H1 (cell line): Measurements from ENCODE around the gene PPP2R2D. TPM values are rescaled to one million over a fixed set of nuclear protein-coding genes. Genes with fewer than 3 reads are reported as not detected.

Experiments
- CTCF ChIA-PET: fragments of 300-600 bp; sonication (Branson Sonifier 250); formaldehyde crosslinking; loops from one replicate; lab custom pipeline; 2021; ENCODE audit not compliant: partially characterized antibody; lab: Charles Lee
- POLR2A ChIA-PET: fragments of 300-600 bp; sonication (Branson Sonifier 250); formaldehyde crosslinking; loops from one replicate; lab custom pipeline; 2021; ENCODE audit warnings: inconsistent platforms; ENCODE audit not compliant: partially characterized antibody; lab: Charles Lee
- DNase-seq, 2 experiments: peaks; one replicate each; pipeline versions ENCODE4 v3.0.0 to v3.0.0-alpha.2; 2010 to 2022; ENCODE audit warnings: low spot score in 2 of 2, low read depth in 1 of 2, mixed read lengths in 1 of 2
- FAIRE-seq: peaks from 2 replicates; lab custom pipeline; 2011; peaks lifted over from hg19 to GRCh38; lab: Jason Lieb, UNC
- H2AFZ ChIP-seq: 2 replicates; pipeline ENCODE4 v1.8.1; 2012; ENCODE audit warnings: low read length, inconsistent platforms
- H2AK5ac ChIP-seq: 2 replicates; pipeline ENCODE4 v1.6.1; 2013; ENCODE audit warnings: low read depth, low read length
- H2BK120ac ChIP-seq: replicated peaks from 2 replicates; pipeline ENCODE3; 2013; ENCODE audit warnings: low read depth, low read length, inconsistent platforms
- H2BK12ac ChIP-seq: 2 replicates; pipeline ENCODE4 v1.6.1; 2013; ENCODE audit warnings: low read depth, low read length
- H2BK15ac ChIP-seq: 2 replicates; pipeline ENCODE4 v1.6.1; 2013; ENCODE audit warnings: low read length
- H2BK20ac ChIP-seq: 2 replicates; pipeline ENCODE4 v1.6.1; 2013; ENCODE audit warnings: low read length
- H2BK5ac ChIP-seq: 2 replicates; pipeline ENCODE4 v1.6.1; 2013; ENCODE audit warnings: low read depth, low read length
- H3K14ac ChIP-seq: 2 replicates; pipeline ENCODE4 v1.6.1; 2013; ENCODE audit warnings: inconsistent platforms; ENCODE audit not compliant: insufficient read length
- H3K18ac ChIP-seq: 2 replicates; pipeline ENCODE4 v1.6.1; 2013; ENCODE audit warnings: low read length; ENCODE audit errors: extremely low read depth
- H3K23ac ChIP-seq: 2 replicates; pipeline ENCODE4 v1.6.1; 2013; ENCODE audit warnings: inconsistent platforms; ENCODE audit not compliant: insufficient read length
- H3K23me2 ChIP-seq: 2 replicates; pipeline ENCODE4 v1.6.1; 2013; ENCODE audit warnings: low read depth, low read length
- H3K27ac ChIP-seq: 2 replicates; pipeline ENCODE4 v1.6.1; 2011; ENCODE audit warnings: low read depth, low read length, inconsistent platforms
- H3K27me3 ChIP-seq, 4 experiments: replicated peaks in 1 of 4; 1 replicate in 1 of 4; 2 replicates in 3 of 4; pipeline versions ENCODE4 v1.6.1 to v1.8.1; 2011 to 2013; ENCODE audit warnings: low read length in 3 of 4, mild to moderate bottlenecking in 3 of 4, inconsistent platforms in 2 of 4, mixed read lengths in 2 of 4, moderate library complexity in 1 of 4; ENCODE audit not compliant: control insufficient read depth in 3 of 4, insufficient read depth in 3 of 4; ENCODE audit errors: extremely low read depth in 1 of 4
- H3K36me3 ChIP-seq, 4 experiments: 2 replicates each; pipeline versions ENCODE4 v1.6.1 to v1.8.1; 2011 to 2013; ENCODE audit warnings: mild to moderate bottlenecking in 4 of 4, low read length in 3 of 4, moderate library complexity in 2 of 4, control low read depth in 1 of 4, inconsistent platforms in 1 of 4; ENCODE audit not compliant: insufficient read depth in 4 of 4, control insufficient read depth in 2 of 4
- H3K4ac ChIP-seq: replicated peaks from 2 replicates; pipeline ENCODE3; 2013; ENCODE audit warnings: low read length, low read depth, mixed read lengths, inconsistent platforms; ENCODE audit not compliant: insufficient read length
- H3K4me1 ChIP-seq, 4 experiments: replicated peaks in 1 of 4; 1 replicate in 1 of 4; 2 replicates in 3 of 4; pipeline versions ENCODE4 v1.6.1 to v1.8.1; 2011 to 2013; ENCODE audit warnings: low read length in 3 of 4, inconsistent platforms in 2 of 4, mixed read lengths in 1 of 4; ENCODE audit not compliant: insufficient read depth in 4 of 4, control insufficient read depth in 3 of 4
- H3K4me2 ChIP-seq, 2 experiments: 2 replicates each; pipeline versions ENCODE4 v1.6.1 to v1.8.1; 2011 to 2013; ENCODE audit warnings: low read depth in 2 of 2, low read length in 2 of 2, control low read depth in 1 of 2, inconsistent platforms in 1 of 2, mild to moderate bottlenecking in 1 of 2; ENCODE audit not compliant: insufficient read depth in 1 of 2
- H3K4me3 ChIP-seq, 4 experiments: fragments of 200-600, 300-600 bp in 1 of 4; sonication (generic), shearing (Covaris generic), sonication (Bioruptor Twin) in 1 of 4; 2 replicates each; pipeline versions ENCODE4 v1.5.1 to v1.8.1; 2011 to 2016; ENCODE audit warnings: low read length in 4 of 4, low read depth in 3 of 4, control low read depth in 2 of 4, inconsistent platforms in 2 of 4, mild to moderate bottlenecking in 2 of 4, mixed read lengths in 1 of 4, moderate library complexity in 1 of 4; ENCODE audit not compliant: insufficient read depth in 2 of 4; ENCODE audit errors: extremely low read depth in 1 of 4
- H3K56ac ChIP-seq: replicated peaks from 2 replicates; pipeline ENCODE3; 2013; ENCODE audit warnings: low read depth, mild to moderate bottlenecking, mixed read lengths, low read length, inconsistent platforms; ENCODE audit not compliant: insufficient read length
- H3K79me1 ChIP-seq: 2 replicates; pipeline ENCODE4 v1.6.1; 2013; ENCODE audit warnings: low read depth, low read length, control low read depth
- H3K79me2 ChIP-seq, 2 experiments: 2 replicates each; pipeline versions ENCODE4 v1.6.1 to v1.8.1; 2012 to 2013; ENCODE audit warnings: low read length in 2 of 2, mild to moderate bottlenecking in 2 of 2, inconsistent platforms in 1 of 2; ENCODE audit not compliant: insufficient read depth in 2 of 2, control insufficient read depth in 1 of 2
- H3K9ac ChIP-seq, 4 experiments: replicated peaks in 1 of 4; 1 replicate in 1 of 4; 2 replicates in 3 of 4; pipeline versions ENCODE4 v1.6.1 to v1.8.1; 2011 to 2013; ENCODE audit warnings: low read depth in 3 of 4, low read length in 3 of 4, control low read depth in 2 of 4, mild to moderate bottlenecking in 2 of 4, moderate library complexity in 2 of 4, inconsistent platforms in 1 of 4; ENCODE audit errors: extremely low read depth in 1 of 4
- H3K9me3 ChIP-seq, 2 experiments: 2 replicates each; pipeline versions ENCODE4 v1.6.1 to v1.8.1; 2012 to 2013; ENCODE audit warnings: mild to moderate bottlenecking in 2 of 2, moderate library complexity in 2 of 2, control low read depth in 1 of 2, inconsistent platforms in 1 of 2, low read depth in 1 of 2, low read length in 1 of 2, mixed read lengths in 1 of 2; ENCODE audit not compliant: insufficient read depth in 2 of 2
- H4K20me1 ChIP-seq, 2 experiments: replicated peaks in 1 of 2; 2 replicates each; pipeline versions ENCODE3 to v1.8.1; 2011 to 2013; ENCODE audit warnings: inconsistent platforms in 2 of 2, low read length in 2 of 2, mild to moderate bottlenecking in 1 of 2; ENCODE audit not compliant: insufficient read depth in 2 of 2, control insufficient read depth in 1 of 2
- H4K5ac ChIP-seq: 2 replicates; pipeline ENCODE4 v1.6.1; 2013; ENCODE audit warnings: low read length, low read depth, mixed read lengths, inconsistent platforms; ENCODE audit not compliant: insufficient read length
- H4K8ac ChIP-seq: 2 replicates; pipeline ENCODE4 v1.8.0; 2013; ENCODE audit warnings: mild to moderate bottlenecking, moderate library complexity, low read length, inconsistent platforms; ENCODE audit not compliant: insufficient read depth; ENCODE audit errors: extremely low read depth
- H4K91ac ChIP-seq: replicated peaks from 2 replicates; pipeline ENCODE3; 2013; ENCODE audit warnings: low read length, mixed read lengths, inconsistent platforms; ENCODE audit not compliant: insufficient read length
- ATF2 ChIP-seq: IDR thresholded peaks from 2 replicates; pipeline ENCODE4 v1.6.1; 2012; ENCODE audit warnings: low read length, inconsistent platforms
- BCL11A ChIP-seq, 2 experiments: IDR thresholded peaks; one replicate each; pipeline ENCODE4 v1.6.1; 2011; ENCODE audit warnings: low read depth in 2 of 2, low read length in 2 of 2, mild to moderate bottlenecking in 2 of 2
- CBX5 ChIP-seq: fragments of 300-800, 300-1000 bp; sonication (generic); IDR thresholded peaks from 2 replicates; pipeline ENCODE4 v1.7.1; 2016; ENCODE audit warnings: antibody characterized with exemption, low read length, low read depth
- CBX8 ChIP-seq: fragments of 300-800, 300-1000 bp; sonication (generic); IDR thresholded peaks from 2 replicates; pipeline ENCODE4 v1.7.1; 2016; ENCODE audit warnings: low read depth, low read length, borderline replicate concordance
- CTBP2 ChIP-seq: IDR thresholded peaks from 2 replicates; pipeline ENCODE4 v1.7.0; 2011; ENCODE audit warnings: borderline replicate concordance, mild to moderate bottlenecking, moderate library complexity, mixed read lengths, low read length; ENCODE audit not compliant: insufficient read depth, insufficient read length
- GTF2F1 ChIP-seq: IDR thresholded peaks from 2 replicates; pipeline ENCODE4 v1.6.1; 2012; ENCODE audit warnings: low read depth, low read length, improper control_type of control experiment, borderline replicate concordance
- HDAC2 ChIP-seq, 2 experiments: fragments of 300-600 bp in 1 of 2; sonication (generic) in 1 of 2; IDR thresholded peaks; 2 replicates each; pipeline ENCODE4 v1.6.1; 2011 to 2012; ENCODE audit warnings: low read depth in 2 of 2, low read length in 2 of 2, mild to moderate bottlenecking in 2 of 2, moderate library complexity in 2 of 2, borderline replicate concordance in 1 of 2, inconsistent platforms in 1 of 2
- SP1 ChIP-seq: IDR thresholded peaks from 2 replicates; pipeline ENCODE4 v1.6.1; 2011; ENCODE audit warnings: low read depth, low read length
- TAF1 ChIP-seq: IDR thresholded peaks from 2 replicates; pipeline ENCODE4 v1.6.1; 2011; ENCODE audit warnings: mild to moderate bottlenecking, low read depth, low read length
- WGBS, 2 experiments: shearing (Covaris generic) in 1 of 2; methylation state at CpG; one replicate each; pipeline versions ENCODE4 v1.1.6 to v1.1.7; 2013 to 2015; ENCODE audit warnings: low lambda C conversion rate in 2 of 2, mixed read lengths in 2 of 2, inconsistent platforms in 1 of 2, low coverage in 1 of 2, missing lambda C conversion rate in 1 of 2; ENCODE audit not compliant: insufficient replicate concordance in 2 of 2, insufficient coverage in 1 of 2, insufficient read length in 1 of 2; ENCODE audit errors: extremely low coverage in 1 of 2, missing lambda C conversion rate in 1 of 2; 5-methylcytosine and 5-hydroxymethylcytosine counted together
- polyA plus RNA-seq, 7 experiments: library from polyadenylated mRNA; depleted of rRNA in 3 of 7; stranded (reverse) in 5 of 7; unstranded in 2 of 7; fragments of >200 nt in 5 of 7; fragments of 200-250 nt in 2 of 7; gene quantifications; 1 replicate in 5 of 7; 2 replicates in 1 of 7; 4 replicates in 1 of 7; pipeline versions ENCODE4 v1.2.1 to v1.2.3, GENCODE V29; 2011 to 2013; ENCODE audit warnings: missing spikeins in 2 of 7, mixed read lengths in 2 of 7
- total RNA-seq: library from RNA; stranded (reverse); fragmentation: NEBNext Ultra II Directional; extraction: Animal tissue kit (Norgen Biotek cat#: 25700); gene quantifications from 2 replicates; pipeline ENCODE4 v1.2.1, GENCODE V29; 2021
- TF ChIP-seq, protein P1 (sequence below): IDR thresholded peaks from 2 replicates; pipeline ENCODE4 v1.6.1; 2011; ENCODE audit warnings: low read depth, mild to moderate bottlenecking, low read length; ENCODE audit not compliant: insufficient read depth

PPP2R2D gene
- total and polyA plus RNA-seq, 2 of the 8 experiments (the other 6 are each of a cell fraction or from before 2014, with no cell fraction given), result 25.4 to 32.8 TPM

GRCh38 chr10:131859341-131860020, 41.3 kb upstream of the PPP2R2D start:
- Histone ChIP-seq H3K4me2 (no peak overlapping the region), H3K9me3 (no peaks in the 10 kb centered on the region), H3K79me2 (no peaks in the 10 kb centered on the region), H3K4me1 (no peaks in the 10 kb centered on the region), H3K23ac (no peak overlapping the region), H2BK5ac (no peak overlapping the region), H2AFZ (no peak overlapping the region), H2BK20ac (no peak overlapping the region), H3K9ac (no peak overlapping the region), H3K14ac (no peak overlapping the region), H3K27ac (no peak overlapping the region), H3K27me3 (no peaks in the 10 kb centered on the region), H3K18ac (no peak overlapping the region), H2BK120ac (no peak overlapping the region), H4K8ac (no peak overlapping the region), H3K36me3 (no peaks in the 10 kb centered on the region), H3K23me2 (no peaks in the 10 kb centered on the region), H2AK5ac (no peak overlapping the region), H2BK12ac (no peak overlapping the region), H3K79me1 (no peaks in the 10 kb centered on the region), H3K4ac (no peak overlapping the region), H4K5ac (no peak overlapping the region), H3K4me3 (no peak overlapping the region), H4K91ac (no peak overlapping the region), H2BK15ac (no peak overlapping the region), H4K20me1 (no peaks in the 10 kb centered on the region), H3K56ac (no peak overlapping the region)
- CTCF ChIA-PET, result interaction anchor here (0.6 to 3.8 kb wide), 8 partner anchors 11 to 411 kb away, joined by 3 to 21 read pairs (median 6); no protein-coding TSS in a partner anchor
- FAIRE-seq, result no peak
- POLR2A ChIA-PET, result no interaction called here
- 85% methylated on average over 9 of the region's 9 CpGs; no CpG with 5 or more reads in 1 of the 2 experiments for WGBS, 2 experiments
- DNase-seq, result no peak
- TF ChIP-seq, protein P1, sequence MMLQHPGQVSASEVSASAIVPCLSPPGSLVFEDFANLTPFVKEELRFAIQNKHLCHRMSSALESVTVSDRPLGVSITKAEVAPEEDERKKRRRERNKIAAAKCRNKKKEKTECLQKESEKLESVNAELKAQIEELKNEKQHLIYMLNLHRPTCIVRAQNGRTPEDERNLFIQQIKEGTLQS, result no peak
- no peak for TF ChIP-seq CBX5
- TF ChIP-seq CBX8, result no peak
- TF ChIP-seq HDAC2 (IDR thresholded peaks at IDR 0.05; ENCODE audit: borderline replicate concordance in 1 of 2, low read depth in 2 of 2, low read length in 2 of 2), result no peak
- no peak for TF ChIP-seq SP1
- TF ChIP-seq CTBP2, result no peak
- no peak for TF ChIP-seq GTF2F1
- no peak for TF ChIP-seq BCL11A (IDR thresholded peaks at IDR 0.05; ENCODE audit: low read depth in 2 of 2, low read length in 2 of 2)
- no peak for TF ChIP-seq TAF1
- TF ChIP-seq ATF2, result no peak
